HG03045 (cell line): Measurements from ENCODE around the gene KIF1A.
"Not testable (repeated sequence)": the region's sequence is repeated elsewhere in the genome, so short reads cannot be mapped to it uniquely, and the experiment has no call there.

ENCODE experiments used
- ATAC-seq: cut with Tn5 transposase; IDR thresholded peaks from one replicate; pipeline ENCODE4 v1.9.1; 2021; ENCODE audit warnings: mild to moderate bottlenecking, moderate library complexity; ENCODE audit not compliant: unreplicated experiment

Gene KIF1A

DNA sequence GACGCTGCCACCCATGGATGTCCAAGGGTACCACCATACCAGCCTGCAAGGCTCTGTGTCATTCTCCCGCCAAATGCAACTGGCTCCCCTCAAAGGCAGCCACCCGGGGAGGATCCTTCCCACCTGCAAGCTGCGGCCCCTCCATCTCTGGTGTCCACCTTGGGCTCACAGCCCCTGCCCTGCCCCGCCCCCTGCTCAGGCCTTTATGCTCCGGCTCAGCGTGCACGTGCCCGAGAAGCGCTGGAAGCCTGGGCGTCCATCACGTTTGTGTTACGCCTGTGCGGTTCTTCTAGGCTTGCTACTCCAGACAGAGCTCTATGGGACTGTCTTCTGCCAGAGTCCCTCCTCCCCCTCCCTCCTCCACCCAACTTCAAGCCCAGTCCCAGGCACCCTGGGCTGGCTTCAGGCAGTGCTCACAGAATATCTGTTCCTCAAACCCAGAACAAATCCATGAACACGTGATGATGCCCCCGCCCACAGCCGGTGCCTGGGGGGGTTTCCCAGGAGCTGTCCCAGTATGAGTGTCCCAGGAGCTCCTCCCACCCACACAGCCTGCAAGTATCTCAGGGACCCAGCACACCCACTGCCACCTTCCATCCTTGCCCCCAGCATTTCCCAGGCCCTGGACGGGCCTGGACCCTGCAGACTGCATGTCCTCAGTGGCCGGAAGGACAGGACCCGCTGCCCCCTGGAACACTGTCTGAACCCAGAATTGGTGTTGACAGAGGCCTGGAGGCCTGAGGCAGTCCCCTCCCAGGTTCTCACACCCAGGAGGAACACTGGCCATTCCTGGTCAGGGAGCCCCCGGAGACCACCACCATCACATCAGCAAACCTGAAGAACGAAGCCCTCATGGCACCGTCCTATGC is 30.3 kb downstream of the KIF1A start:
- ATAC-seq, result no peak

DNA sequence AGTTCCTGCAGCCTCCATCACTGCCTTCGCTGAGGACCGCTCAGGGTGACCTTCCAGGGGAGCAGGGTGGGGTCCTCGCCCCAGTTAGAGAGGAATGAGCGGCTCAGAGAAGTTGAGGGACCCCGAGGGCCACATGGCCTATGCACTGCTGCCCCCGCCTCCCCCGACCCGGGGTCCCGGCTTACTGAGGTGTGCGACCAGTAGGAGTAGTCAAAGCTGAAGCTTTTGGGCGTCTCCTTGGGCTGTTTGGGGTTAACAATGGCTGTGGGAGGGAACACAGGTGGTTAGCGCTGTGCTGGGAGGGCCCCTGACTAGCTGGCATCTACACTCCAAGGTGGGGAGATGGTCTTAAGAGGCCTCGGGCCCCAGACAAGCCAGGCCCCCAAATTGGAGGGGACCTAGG is 31.0 kb downstream of the KIF1A start:
- ATAC-seq, result no peak

DNA sequence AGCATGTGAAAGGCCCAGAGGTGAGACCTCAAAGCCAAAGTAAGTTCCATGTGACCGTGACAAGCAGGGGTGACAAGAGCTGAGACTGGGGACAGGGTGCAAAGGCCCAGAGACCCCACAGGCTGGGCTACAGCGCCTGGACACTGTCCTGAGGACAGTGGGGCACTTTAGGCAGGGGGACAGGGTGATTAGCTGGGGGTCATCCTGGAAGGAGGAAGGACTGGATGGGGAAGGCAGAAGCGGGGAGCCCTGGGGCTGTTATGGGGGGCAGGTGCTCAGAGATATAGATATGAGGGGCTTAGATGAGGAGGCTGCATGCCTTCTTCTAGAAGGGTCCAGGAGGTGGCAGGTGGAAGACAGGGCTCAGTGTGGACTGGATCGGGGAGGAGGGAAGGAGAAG is 31.5 kb downstream of the KIF1A start:
- ATAC-seq, result no peak

DNA sequence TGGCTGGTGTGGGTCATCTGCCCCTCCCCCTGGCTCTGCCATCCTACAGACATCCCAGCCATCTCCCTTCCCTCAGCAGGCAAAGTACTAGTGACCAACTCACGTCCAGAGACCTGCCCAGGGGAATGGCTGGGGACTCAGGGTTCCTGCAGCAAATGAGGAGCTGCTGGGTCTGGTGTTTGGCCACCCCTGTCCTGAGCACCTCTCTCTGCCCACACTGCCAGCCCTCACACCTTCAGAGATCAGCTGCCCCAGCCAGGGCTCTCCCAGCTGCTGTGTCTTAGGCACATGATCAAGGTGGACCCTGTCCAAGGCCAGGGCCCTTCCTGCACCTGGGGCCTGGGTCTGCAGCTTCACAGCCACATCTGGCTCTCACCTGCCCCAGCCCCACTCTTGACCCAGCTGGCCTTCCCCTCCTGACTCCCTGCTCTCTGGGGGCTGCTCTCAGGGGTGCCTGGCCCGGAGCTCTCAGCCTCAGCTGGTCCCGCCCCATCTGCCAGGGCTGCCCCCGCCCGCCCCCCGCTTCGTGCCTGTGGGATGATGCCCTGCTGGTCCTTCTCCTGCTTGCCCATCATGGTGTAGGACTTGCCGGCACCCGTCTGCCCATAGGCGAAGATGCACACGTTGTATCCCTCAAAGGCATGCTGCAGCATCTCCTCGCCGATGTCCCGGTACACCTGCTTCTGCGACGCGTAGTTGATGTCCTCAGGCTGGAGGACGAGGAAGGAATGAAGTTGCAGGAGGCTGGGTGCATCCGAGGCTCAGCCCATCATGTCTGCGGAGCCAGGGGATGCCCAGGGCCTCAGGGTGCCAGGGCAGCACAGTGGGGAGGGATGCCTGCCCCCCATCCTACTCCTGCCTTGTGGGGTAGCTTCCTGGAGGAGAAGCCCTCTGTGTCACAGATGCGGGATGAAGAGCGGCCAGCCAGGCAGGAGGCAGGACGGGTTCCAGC is 32.2 kb downstream of the KIF1A start:
- no peak for ATAC-seq

GRCh38 chr2:240786871-240787311 is 33.1 kb downstream of the KIF1A start:
- no peak for ATAC-seq

DNA sequence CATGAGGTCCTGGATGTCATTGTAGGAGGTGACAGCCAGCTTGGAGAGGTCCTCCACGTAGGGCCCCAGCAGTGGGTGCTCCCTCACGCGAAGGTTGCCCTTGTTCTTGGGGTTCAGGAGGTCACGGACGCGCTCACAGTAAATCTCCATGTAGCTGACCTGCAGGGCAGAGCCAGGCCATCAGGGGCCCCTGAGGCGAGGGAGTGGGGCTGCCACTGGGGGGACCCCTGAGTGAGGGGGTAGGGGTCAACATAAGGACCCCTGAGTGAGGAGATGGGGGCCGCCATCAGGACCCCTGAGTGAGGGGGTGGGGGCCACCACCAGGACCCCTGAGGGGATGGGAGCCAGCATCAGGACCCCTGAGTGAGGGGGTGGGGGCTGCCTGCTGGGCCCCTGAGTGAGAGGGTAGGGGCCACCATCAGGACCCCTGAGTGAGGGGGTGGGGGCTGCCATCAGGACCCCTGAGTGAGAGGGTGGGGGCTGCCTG is 33.6 kb downstream of the KIF1A start:
- no peak for ATAC-seq

GRCh38 chr2:240785424-240786335 is 34.3 kb downstream of the KIF1A start:
- ATAC-seq, result no peak

DNA sequence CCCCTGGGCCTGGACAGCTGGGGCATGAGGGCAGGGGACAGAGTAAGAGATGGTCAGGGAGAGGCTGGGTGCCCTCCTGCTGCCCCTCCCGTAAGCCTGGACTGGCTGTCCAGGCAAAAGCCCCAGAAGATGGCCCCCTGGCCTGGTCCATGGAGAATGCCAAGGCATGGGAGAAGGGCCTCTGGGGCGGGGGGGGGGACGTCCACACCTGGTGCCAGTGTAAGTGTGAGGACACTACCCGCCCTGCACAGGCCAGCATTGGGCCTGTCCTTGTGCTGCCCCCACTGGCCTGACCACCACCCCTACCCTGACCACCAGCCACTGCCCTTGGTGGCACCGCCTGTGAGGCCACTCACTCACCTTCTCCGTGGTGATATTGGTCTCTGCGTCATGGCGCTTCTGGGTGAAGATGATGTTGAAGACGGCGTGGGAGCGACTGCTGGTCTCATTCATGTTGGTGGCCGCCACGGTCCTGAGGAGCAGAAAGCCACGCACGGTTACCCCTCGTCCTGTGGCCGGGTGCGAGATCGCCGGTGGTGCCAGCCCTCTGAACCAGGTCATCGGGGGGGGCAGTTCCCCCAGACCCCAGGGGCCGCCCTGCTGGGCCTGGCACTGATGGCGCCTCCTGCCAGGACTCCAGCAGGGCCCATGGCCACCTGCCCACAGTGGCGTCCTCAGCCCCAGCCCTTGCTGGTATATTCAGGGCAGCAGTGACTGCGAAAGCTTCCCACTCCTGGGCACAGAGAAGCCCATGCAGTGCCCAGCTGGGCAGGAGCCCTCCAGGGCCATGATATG is 35.2 kb downstream of the KIF1A start:
- no peak for ATAC-seq

DNA sequence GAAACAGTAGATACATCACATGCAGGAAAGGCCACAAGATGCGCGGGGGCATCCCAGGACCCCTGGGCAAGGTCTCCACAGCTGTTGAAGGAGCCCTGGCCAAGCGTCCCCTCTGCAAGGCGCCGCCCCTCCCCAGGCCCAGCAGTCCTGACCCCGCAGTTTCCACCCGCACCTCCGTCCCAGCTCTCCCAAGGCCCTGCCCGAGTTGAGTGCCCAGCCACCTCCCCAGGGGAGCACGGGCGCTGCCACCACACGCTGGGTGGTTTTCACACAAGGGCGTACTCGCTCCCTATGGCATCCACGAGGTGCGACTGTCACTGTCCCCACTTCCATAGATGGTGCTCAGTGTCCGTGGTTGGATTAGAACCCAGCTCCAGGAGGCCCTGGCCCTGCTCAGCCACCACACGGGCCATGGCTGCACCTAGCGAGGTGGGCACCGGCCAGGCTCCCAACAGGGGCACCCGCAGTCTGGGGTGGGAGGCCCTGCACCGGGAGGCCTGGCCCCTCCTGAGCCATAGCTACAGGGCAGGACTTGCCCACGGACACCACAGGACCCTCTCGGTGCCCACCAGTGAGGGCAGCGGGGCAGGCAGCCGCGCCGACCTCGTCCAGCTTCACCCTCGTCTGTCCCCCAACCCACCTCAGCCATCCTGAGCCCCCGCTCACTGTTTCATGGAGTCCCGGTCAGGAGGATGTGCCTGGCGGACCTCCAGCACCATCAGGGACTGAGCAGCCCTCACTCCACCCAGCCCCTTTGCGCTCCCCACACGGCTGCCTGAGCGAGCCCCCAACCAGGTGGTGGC is 36.0 kb downstream of the KIF1A start:
- ATAC-seq, result no peak

DNA sequence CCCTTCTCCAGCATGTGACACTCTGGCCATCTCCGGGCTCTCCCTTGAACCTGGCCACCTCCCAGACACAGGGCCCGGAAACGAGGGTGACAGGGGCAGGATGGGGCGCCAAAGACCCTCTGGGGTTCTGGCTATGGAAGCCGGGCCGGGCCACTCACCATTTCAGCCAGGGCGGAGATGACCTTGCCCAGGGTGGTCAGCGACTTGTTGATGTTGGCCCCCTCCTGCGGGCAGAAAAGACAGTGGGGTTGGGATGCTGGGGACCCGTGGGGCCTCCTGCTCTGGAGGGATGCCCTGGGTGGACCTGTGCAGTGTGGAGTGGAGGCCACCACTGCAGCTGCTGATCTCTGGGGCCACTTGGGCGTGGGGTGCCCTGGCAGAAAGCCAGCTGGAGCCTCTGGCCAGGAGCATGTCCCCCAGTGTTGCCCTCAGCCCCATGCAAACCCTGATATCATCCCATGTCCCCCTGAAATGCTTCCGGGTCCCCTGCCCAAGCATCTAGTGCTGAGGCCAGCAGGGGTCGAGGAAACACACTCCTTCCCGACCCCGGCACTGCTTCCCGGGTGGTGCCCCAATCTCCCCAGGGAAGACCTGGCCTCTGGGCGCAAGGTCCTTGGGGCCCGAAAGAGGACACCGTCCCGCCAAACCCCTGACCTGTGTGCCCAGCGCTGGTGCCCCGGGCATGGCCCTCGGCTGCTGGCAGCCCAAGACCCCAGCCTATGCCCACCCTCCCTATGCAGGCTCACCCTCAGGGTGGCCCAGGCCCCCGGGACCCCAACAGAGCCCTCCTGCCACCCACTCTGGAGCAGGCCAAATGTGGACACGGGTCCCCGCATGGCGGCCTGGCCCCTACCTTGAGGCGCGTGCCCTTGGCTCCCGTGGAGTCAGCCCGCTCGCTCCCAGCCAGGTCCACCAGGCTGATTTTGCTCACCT is 36.9 kb downstream of the KIF1A start:
- ATAC-seq, result no peak

DNA sequence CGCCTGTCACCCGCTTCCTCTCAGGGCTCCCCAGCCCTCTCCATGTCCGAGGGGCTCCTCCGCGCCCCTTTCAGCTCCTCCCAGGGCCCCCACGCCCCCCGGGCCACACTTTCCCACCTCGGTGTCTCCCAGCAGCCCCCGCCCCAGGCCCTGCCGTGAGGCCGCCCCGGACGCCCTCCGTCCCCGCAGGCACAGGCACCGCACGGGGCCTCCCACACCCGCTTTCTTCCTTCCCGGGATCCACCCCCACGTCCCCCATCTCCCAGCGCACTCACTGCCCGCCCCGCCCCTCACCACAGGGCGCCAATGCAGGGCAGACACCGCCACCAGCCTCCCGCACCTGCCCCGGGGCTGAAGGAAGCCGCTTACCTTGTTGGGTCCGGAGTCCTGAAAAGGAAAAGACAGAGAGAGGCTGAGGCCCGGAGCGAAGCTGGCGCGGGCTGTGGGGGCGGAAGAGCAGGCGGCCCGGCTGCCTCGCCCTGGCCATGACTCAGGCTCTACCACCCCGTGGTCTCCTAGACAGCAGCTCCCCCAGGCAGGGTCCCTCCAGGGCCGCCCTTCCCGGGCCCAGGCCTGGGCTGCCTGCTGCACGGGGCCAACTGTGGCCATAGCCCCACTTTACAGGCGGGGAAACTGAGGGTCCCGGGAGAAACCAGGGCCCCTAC is 37.7 kb downstream of the KIF1A start:
- no peak for ATAC-seq

DNA sequence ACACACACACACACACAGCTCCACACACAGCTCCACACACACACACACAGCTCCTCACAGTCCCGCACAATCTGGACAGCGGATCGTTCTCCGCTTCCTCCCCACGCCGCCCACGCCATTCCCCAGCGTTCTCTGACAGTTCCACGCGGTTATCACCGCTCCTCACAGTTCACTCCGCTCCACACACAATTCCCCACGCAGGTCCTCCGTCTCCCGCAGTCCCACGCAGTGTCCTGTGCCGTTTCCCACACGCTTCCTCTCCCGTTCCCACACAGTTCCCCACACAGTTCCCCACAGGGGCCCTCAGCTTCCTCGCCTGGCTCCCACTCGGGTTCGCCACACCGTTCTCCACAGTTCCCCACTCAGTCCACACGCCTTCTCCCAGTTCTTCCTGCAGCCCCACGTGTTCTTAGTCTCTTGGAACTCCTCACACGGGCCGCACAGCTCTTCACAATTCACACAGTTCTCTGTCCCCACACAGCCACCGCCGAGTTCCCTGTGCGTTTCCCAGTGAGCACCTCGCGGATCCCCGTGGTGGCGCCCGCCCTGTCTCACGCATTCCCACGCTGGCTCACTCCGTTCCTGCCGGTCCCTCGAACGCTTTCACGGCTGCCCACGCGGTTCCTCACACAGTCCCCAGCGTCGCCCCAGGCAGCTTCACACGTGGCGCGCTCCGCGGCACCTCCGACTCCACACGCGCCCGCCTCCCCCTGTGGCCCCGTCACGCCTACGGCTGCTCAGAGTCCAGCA is 38.4 kb downstream of the KIF1A start:
- ATAC-seq, result no peak

GRCh38 chr2:240780023-240780700 is 39.9 kb downstream of the KIF1A start:
- no peak for ATAC-seq

DNA sequence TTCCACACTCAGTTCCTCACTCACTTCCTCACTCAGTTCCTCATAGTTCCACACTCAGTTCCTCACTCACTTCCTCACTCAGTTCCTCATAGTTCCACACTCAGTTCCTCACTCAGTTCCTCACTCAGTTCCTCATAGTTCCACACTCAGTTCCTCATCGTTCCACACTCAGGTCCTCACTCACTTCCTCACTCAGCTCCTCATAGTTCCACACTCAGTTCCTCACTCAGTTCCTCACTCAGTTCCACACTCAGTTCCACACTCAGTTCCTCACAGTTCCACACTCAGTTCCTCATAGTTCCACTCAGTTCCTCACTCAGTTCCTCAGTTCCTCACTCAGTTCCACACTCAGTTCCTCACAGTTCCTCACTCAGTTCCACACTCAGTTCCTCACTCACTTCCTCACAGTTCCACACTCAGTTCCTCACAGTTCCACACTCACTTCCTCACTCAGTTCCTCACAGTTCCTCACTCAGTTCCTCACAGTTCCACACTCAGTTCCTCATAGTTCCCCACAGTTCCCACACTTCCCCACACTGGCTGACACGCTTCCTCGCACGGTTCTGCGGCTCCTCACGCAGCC is 40.7 kb downstream of the KIF1A start:
- ATAC-seq, result not testable (repeated sequence)

DNA sequence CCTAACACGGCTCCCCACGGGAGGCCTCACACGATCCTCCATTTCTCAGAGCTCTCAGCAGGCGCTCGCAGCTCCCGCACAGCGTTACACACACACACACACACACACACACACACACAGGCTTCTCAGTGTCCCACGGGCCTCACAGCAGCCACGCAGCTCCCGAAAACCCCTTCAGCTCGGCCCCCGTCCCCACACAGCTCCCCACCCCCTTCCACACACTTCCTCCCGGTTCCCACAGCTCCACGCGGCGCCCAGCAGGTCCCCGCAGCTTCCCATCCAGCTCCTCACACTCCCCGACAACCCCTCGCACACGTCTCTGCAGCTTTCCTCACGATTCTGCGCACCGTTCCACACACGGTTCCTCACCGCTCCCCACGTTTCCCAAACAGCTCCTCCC is 41.6 kb downstream of the KIF1A start:
- no peak for ATAC-seq
